WTC11 (cell line): ENCODE measurements around the gene MASP2. TPM values are rescaled to one million over a fixed set of nuclear protein-coding genes. Genes with fewer than 3 reads are reported as not detected.
"Not testable (repeated sequence)": the region's sequence is repeated elsewhere in the genome, so short reads cannot be mapped to it uniquely, and the experiment has no call there.

Experiments used
- ATAC-seq: fragments of 200-7000 bp; cut with Tn5 transposase; 2 replicates; pipeline ENCODE4 v1.10.0; 2021; ENCODE audit warnings: mild to moderate bottlenecking, moderate library complexity
- CTCF ChIA-PET: fragments of 300-600 bp; sonication (Branson Sonifier 250); formaldehyde crosslinking; loops from one replicate; lab custom pipeline; 2021; ENCODE audit warnings: antibody characterized with exemption; lab: Charles Lee
- POLR2A ChIA-PET: fragments of 350-600 bp; sonication (Branson Sonifier 250); formaldehyde crosslinking; loops from one replicate; lab custom pipeline; 2021; ENCODE audit warnings: antibody characterized with exemption; lab: Charles Lee
- DNase-seq: peaks from one replicate; pipeline ENCODE4 v3.0.0; 2021; ENCODE audit warnings: low spot score
- H3K27ac Mint-ChIP-seq: 2 replicates; pipeline ENCODE4 v1.8.0; 2021; ENCODE audit warnings: mixed read lengths
- H3K27me3 Mint-ChIP-seq: 2 replicates; pipeline ENCODE4 v1.8.0; 2021; ENCODE audit warnings: low read depth, mild to moderate bottlenecking, moderate library complexity, mixed read lengths
- H3K36me3 Mint-ChIP-seq: 2 replicates; pipeline ENCODE4 v1.8.0; 2021; ENCODE audit warnings: mixed read lengths
- H3K4me1 Mint-ChIP-seq: 2 replicates; pipeline ENCODE4 v1.8.0; 2022; ENCODE audit warnings: mixed read lengths
- H3K4me3 Mint-ChIP-seq: 2 replicates; pipeline ENCODE4 v1.8.0; 2021; ENCODE audit warnings: mild to moderate bottlenecking, moderate library complexity, mixed read lengths
- H3K9me3 Mint-ChIP-seq: 2 replicates; pipeline ENCODE4 v1.8.0; 2021; ENCODE audit warnings: mixed read lengths
- ATF2 ChIP-seq: sonication (generic); formaldehyde crosslinking; IDR thresholded peaks from 2 replicates; pipeline ENCODE4 v1.8.1; 2022; ENCODE audit warnings: low read depth, missing genetic modification reagents, borderline replicate concordance
- EMX1 ChIP-seq: fragments of 250-450 bp; sonication (Bioruptor Pico); IDR thresholded peaks from 2 replicates; pipeline ENCODE4 v1.8.0; 2021; ENCODE audit warnings: mild to moderate bottlenecking
- FOXP4 ChIP-seq: sonication (generic); formaldehyde crosslinking; IDR thresholded peaks from 2 replicates; pipeline ENCODE4 v1.8.0; 2022; ENCODE audit warnings: mild to moderate bottlenecking, missing genetic modification reagents
- GTF2I ChIP-seq: fragments of 250-450 bp; sonication (Bioruptor Pico); conservative IDR thresholded peaks from 2 replicates; pipeline ENCODE4 v1.4.0; 2021; ENCODE audit warnings: mild to moderate bottlenecking
- JUN ChIP-seq: sonication (generic); formaldehyde crosslinking; IDR thresholded peaks from 2 replicates; pipeline ENCODE4 v1.8.0; 2023; ENCODE audit warnings: mild to moderate bottlenecking, missing genetic modification reagents
- SMAD4 ChIP-seq: sonication (generic); formaldehyde crosslinking; IDR thresholded peaks from 2 replicates; pipeline ENCODE4 v1.8.0; 2022; ENCODE audit warnings: mild to moderate bottlenecking, missing genetic modification reagents
- SP1 ChIP-seq: sonication (generic); formaldehyde crosslinking; conservative IDR thresholded peaks from 2 replicates; pipeline ENCODE4 v1.8.1; 2022; ENCODE audit warnings: missing genetic modification reagents
- ZMAT4 ChIP-seq: fragments of 250-450 bp; sonication (Bioruptor Pico); IDR thresholded peaks from 2 replicates; pipeline ENCODE4 v1.9.0; 2021; ENCODE audit warnings: mild to moderate bottlenecking
- ZNF396 ChIP-seq: fragments of 250-450 bp; sonication (Bioruptor Pico); IDR thresholded peaks from 2 replicates; pipeline ENCODE4 v1.8.0; 2021; ENCODE audit warnings: mild to moderate bottlenecking, moderate library complexity, borderline replicate concordance
- total RNA-seq: library from RNA; stranded (reverse); gene quantifications from 3 replicates; pipeline ENCODE4 v1.2.3, GENCODE V29; 2021
- TF ChIP-seq, protein P1 (sequence below): sonication (generic); formaldehyde crosslinking; IDR thresholded peaks from 2 replicates; pipeline ENCODE4 v1.8.1; 2022; ENCODE audit warnings: mild to moderate bottlenecking, moderate library complexity, missing genetic modification reagents
- TF ChIP-seq, protein P2 (sequence below): fragments of 200-600 bp; IDR thresholded peaks from 2 replicates; pipeline ENCODE4 v1.8.0; 2022; ENCODE audit warnings: antibody characterized with exemption
- TF ChIP-seq, protein P3 (sequence below): sonication (generic); formaldehyde crosslinking; IDR thresholded peaks from 2 replicates; pipeline ENCODE4 v1.8.0; 2022; ENCODE audit warnings: mild to moderate bottlenecking, missing genetic modification reagents

Gene MASP2
- total RNA-seq, 1 experiment from 2014 or later: 0.57 TPM

- Mint-ChIP-seq H3K27me3 (no peaks in the 10 kb centered on the region), H3K4me1 (no peaks in the 10 kb centered on the region), H3K4me3 (no peak overlapping the region), H3K36me3 (peaks cover 89% of the 10 kb centered on the region), H3K27ac (no peak overlapping the region), H3K9me3 (no peaks in the 10 kb centered on the region)
- TF ChIP-seq ZMAT4 (CRISPR knock-in tag): no peak
- TF ChIP-seq FOXP4: no peak
- TF ChIP-seq, protein P1, sequence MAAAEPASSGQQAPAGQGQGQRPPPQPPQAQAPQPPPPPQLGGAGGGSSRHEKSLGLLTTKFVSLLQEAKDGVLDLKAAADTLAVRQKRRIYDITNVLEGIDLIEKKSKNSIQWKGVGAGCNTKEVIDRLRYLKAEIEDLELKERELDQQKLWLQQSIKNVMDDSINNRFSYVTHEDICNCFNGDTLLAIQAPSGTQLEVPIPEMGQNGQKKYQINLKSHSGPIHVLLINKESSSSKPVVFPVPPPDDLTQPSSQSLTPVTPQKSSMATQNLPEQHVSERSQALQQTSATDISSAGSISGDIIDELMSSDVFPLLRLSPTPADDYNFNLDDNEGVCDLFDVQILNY (CRISPR knock-in tag): no peak
- TF ChIP-seq SMAD4 (CRISPR knock-in tag): no peak
- TF ChIP-seq, protein P2, sequence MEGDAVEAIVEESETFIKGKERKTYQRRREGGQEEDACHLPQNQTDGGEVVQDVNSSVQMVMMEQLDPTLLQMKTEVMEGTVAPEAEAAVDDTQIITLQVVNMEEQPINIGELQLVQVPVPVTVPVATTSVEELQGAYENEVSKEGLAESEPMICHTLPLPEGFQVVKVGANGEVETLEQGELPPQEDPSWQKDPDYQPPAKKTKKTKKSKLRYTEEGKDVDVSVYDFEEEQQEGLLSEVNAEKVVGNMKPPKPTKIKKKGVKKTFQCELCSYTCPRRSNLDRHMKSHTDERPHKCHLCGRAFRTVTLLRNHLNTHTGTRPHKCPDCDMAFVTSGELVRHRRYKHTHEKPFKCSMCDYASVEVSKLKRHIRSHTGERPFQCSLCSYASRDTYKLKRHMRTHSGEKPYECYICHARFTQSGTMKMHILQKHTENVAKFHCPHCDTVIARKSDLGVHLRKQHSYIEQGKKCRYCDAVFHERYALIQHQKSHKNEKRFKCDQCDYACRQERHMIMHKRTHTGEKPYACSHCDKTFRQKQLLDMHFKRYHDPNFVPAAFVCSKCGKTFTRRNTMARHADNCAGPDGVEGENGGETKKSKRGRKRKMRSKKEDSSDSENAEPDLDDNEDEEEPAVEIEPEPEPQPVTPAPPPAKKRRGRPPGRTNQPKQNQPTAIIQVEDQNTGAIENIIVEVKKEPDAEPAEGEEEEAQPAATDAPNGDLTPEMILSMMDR: no peak
- no peak for TF ChIP-seq JUN (CRISPR knock-in tag)
- TF ChIP-seq ZNF396 (CRISPR knock-in tag): no peak
- no peak for DNase-seq
- no peak for ATAC-seq
- CTCF ChIA-PET: interaction anchor here (1.2 kb wide), 1 partner anchor 33 kb away, joined by 3 read pairs; no protein-coding TSS in a partner anchor
- POLR2A ChIA-PET: no interaction called here
Observed at GRCh38 chr1:11019971-11020370, 27.1 kb downstream of the MASP2 start.

DNA sequence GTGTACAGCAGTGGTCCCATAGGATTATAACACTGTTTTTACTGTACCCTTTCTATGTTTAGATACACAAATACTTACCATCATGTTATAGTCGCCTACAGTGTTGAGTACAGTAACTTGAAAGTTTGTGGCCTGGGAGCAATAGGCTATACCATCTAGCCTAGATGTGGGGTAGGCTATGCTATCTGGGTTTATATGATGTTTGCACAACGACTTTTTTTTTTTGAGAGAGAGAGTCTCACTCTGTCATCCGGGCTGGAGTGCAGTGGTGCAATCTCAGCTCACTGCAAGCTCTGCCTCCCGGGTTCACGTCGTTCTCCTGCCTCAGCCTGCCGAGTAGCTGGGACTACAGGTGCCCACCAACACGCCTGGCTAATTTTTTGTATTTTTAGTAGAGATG is 27.7 kb downstream of the MASP2 start:
- POLR2A ChIA-PET, H3K9me3 Mint-ChIP-seq, CTCF ChIA-PET, ATAC-seq, H3K4me1 Mint-ChIP-seq, H3K4me3 Mint-ChIP-seq, H3K27me3 Mint-ChIP-seq, DNase-seq, H3K27ac Mint-ChIP-seq: not testable (repeated sequence)
- peaks cover 89% of the 10 kb centered on the region for H3K36me3 Mint-ChIP-seq

DNA sequence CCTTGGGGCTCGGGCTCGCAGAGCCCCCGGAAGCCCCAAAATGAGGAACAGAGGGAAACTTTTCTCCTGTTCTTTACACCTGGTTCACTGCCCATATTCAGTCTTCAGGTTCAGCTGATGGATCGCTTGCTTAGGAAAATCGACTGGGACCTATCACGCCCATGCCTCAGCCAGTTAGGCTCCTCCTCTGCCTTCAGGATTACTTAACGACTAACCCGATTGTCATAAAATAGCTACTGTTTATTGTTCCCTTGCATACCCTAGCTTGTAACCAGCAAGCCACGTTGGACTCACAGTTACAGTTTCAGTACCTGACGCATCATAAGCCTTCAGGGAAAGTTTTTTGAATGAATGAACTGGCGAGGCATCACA is 33.9 kb downstream of the MASP2 start:
- CTCF ChIA-PET: no interaction called here
- no peaks in the 10 kb centered on the region for H3K27me3 Mint-ChIP-seq
- no peak for DNase-seq

More for the DNA sequence above, 33.9 kb downstream of the MASP2 start:
- H3K36me3 Mint-ChIP-seq: peaks cover 40% of the 10 kb centered on the region
- POLR2A ChIA-PET: no interaction called here
- 0 out of 2 replicates have a peak, but pooled peaks have one; percentile 2 for ATAC-seq
- no peaks in the 10 kb centered on the region for H3K9me3 Mint-ChIP-seq
- peaks cover 22% of the 10 kb centered on the region for H3K4me1 Mint-ChIP-seq
- TF ChIP-seq ATF2 (CRISPR knock-in tag): no peak; the same call in 1 of the 2 replicates
- 0 out of 2 replicates have a peak, but pooled peaks have one; percentile 34 for TF ChIP-seq EMX1 (CRISPR knock-in tag)
- TF ChIP-seq GTF2I (CRISPR knock-in tag): no peak
- no peak for TF ChIP-seq ZNF396 (CRISPR knock-in tag)
- TF ChIP-seq, protein P3, sequence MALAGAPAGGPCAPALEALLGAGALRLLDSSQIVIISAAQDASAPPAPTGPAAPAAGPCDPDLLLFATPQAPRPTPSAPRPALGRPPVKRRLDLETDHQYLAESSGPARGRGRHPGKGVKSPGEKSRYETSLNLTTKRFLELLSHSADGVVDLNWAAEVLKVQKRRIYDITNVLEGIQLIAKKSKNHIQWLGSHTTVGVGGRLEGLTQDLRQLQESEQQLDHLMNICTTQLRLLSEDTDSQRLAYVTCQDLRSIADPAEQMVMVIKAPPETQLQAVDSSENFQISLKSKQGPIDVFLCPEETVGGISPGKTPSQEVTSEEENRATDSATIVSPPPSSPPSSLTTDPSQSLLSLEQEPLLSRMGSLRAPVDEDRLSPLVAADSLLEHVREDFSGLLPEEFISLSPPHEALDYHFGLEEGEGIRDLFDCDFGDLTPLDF: no peak
- TF ChIP-seq SP1: no peak
- TF ChIP-seq JUN (CRISPR knock-in tag): no peak
- TF ChIP-seq, all 79 proteins: peak for 1
- Mint-ChIP-seq H3K4me3 (peak overlapping the region; percentile 91), H3K27ac (peak overlapping the region; percentile 91)
